ENCODE data around the gene PIP5K1C. TPM values are rescaled to one million over a fixed set of nuclear protein-coding genes. Genes with fewer than 3 reads are reported as not detected.

PIP5K1C gene
- polyA plus RNA-seq, 1 donor (not counting 4 experiments of a cell fraction or from before 2014, with no cell fraction given): 3.6 TPM

DNA sequence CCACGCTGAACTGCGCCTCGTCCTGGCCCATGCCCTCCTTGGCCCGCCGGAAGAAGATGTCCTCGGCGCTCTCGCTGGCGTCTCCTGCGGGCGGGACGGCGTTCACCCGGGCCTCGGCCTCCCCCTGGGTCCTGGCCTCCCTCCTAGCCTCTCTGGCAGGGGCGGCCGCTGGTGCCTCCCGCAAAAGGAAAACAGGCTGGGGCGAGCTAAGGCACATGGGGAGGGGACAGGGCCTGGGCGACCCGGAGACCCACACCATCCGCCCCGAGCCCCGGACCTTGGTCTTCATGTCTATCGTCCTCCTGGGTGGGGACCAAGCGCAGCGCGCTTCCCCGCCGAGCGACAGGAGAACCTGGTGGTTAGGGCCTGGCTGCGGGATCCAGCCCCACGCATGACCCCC lies 87.9 kb downstream of the PIP5K1C start:
- TF ChIP-seq, protein P1, sequence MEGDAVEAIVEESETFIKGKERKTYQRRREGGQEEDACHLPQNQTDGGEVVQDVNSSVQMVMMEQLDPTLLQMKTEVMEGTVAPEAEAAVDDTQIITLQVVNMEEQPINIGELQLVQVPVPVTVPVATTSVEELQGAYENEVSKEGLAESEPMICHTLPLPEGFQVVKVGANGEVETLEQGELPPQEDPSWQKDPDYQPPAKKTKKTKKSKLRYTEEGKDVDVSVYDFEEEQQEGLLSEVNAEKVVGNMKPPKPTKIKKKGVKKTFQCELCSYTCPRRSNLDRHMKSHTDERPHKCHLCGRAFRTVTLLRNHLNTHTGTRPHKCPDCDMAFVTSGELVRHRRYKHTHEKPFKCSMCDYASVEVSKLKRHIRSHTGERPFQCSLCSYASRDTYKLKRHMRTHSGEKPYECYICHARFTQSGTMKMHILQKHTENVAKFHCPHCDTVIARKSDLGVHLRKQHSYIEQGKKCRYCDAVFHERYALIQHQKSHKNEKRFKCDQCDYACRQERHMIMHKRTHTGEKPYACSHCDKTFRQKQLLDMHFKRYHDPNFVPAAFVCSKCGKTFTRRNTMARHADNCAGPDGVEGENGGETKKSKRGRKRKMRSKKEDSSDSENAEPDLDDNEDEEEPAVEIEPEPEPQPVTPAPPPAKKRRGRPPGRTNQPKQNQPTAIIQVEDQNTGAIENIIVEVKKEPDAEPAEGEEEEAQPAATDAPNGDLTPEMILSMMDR (optimal IDR thresholded peaks at IDR 0.05 in 1 of 3, IDR thresholded peaks at IDR 0.05 in 1 of 3, conservative IDR thresholded peaks at IDR 0.05 in 1 of 3; ENCODE audit: extremely low read depth in 1 of 3, insufficient read depth in 2 of 3, low read length in 3 of 3): no peak
- dilution Hi-C loops (cut with MboI; ENCODE audit: extremely low pct_ligation_motif_present, low sequenced_read_pairs): no loop called here
- Histone ChIP-seq H2AFZ (ENCODE audit: control insufficient read depth, low read length) (no peak overlapping the region), H3K9ac (ENCODE audit: control insufficient read depth, extremely low read depth, insufficient read depth, low read length) (no peak overlapping the region), H3K9me1 (ENCODE audit: control insufficient read depth, extremely low read depth, insufficient read depth, low read length) (no peaks in the 10 kb centered on the region), H3K4me2 (ENCODE audit: control insufficient read depth, extremely low read depth, insufficient read depth, low read depth, low read length) (no peak overlapping the region), H4K20me1 (ENCODE audit: control insufficient read depth, extremely low read depth, insufficient read depth, low read length) (no peaks in the 10 kb centered on the region), H3K4me1 (ENCODE audit: control insufficient read depth, extremely low read depth, insufficient read depth, low read length) (no peaks in the 10 kb centered on the region), H3K79me2 (ENCODE audit: control insufficient read depth, insufficient read depth, low read length) (no peaks in the 10 kb centered on the region), H3K9me3 (ENCODE audit: control insufficient read depth, low read depth, low read length) (no peaks in the 10 kb centered on the region), H3K4me3 (ENCODE audit: control insufficient read depth in 2 of 3, extremely low read depth in 1 of 3, insufficient read depth in 2 of 3, low read depth in 1 of 3, low read length in 3 of 3) (no peak overlapping the region), H3K27me3 (ENCODE audit: control insufficient read depth, extremely low read depth, insufficient read depth, low read length) (no peaks in the 10 kb centered on the region), H3K36me3 (ENCODE audit: control insufficient read depth in 2 of 2, extremely low read depth in 1 of 2, insufficient read depth in 2 of 2, low read length in 2 of 2) (peaks cover 7 to 9% of the 10 kb centered on the region in 2 experiments), H3K27ac (ENCODE audit: control insufficient read depth, insufficient read depth, low read length) (no peak overlapping the region)
- DNase-seq (ENCODE audit: low read depth, low spot score) (no peak), FAIRE-seq (no peak)

- Histone ChIP-seq H3K4me1 (ENCODE audit: control insufficient read depth, extremely low read depth, insufficient read depth, low read length) (no peaks in the 10 kb centered on the region), H3K9me3 (ENCODE audit: control insufficient read depth, low read depth, low read length) (no peaks in the 10 kb centered on the region), H2AFZ (ENCODE audit: control insufficient read depth, low read length) (no peak overlapping the region), H3K27ac (ENCODE audit: control insufficient read depth, insufficient read depth, low read length) (no peak overlapping the region), H3K9me1 (ENCODE audit: control insufficient read depth, extremely low read depth, insufficient read depth, low read length) (no peaks in the 10 kb centered on the region), H3K79me2 (ENCODE audit: control insufficient read depth, insufficient read depth, low read length) (no peaks in the 10 kb centered on the region), H3K9ac (ENCODE audit: control insufficient read depth, extremely low read depth, insufficient read depth, low read length) (no peak overlapping the region), H3K36me3 (ENCODE audit: control insufficient read depth in 2 of 2, extremely low read depth in 1 of 2, insufficient read depth in 2 of 2, low read length in 2 of 2) (peaks cover 5 to 9% of the 10 kb centered on the region in 2 experiments), H4K20me1 (ENCODE audit: control insufficient read depth, extremely low read depth, insufficient read depth, low read length) (no peaks in the 10 kb centered on the region), H3K27me3 (ENCODE audit: control insufficient read depth, extremely low read depth, insufficient read depth, low read length) (no peaks in the 10 kb centered on the region), H3K4me2 (ENCODE audit: control insufficient read depth, extremely low read depth, insufficient read depth, low read depth, low read length) (no peak overlapping the region), H3K4me3 (ENCODE audit: control insufficient read depth in 2 of 3, extremely low read depth in 1 of 3, insufficient read depth in 2 of 3, low read depth in 1 of 3, low read length in 3 of 3) (no peak overlapping the region)
- no peak for TF ChIP-seq EZH2 (IDR thresholded peaks at IDR 0.05; ENCODE audit: low read length)
- TF ChIP-seq, protein P1 (optimal IDR thresholded peaks at IDR 0.05 in 1 of 3, IDR thresholded peaks at IDR 0.05 in 1 of 3, conservative IDR thresholded peaks at IDR 0.05 in 1 of 3; ENCODE audit: extremely low read depth in 1 of 3, insufficient read depth in 2 of 3, low read length in 3 of 3): no peak
- dilution Hi-C loops (cut with MboI; ENCODE audit: extremely low pct_ligation_motif_present, low sequenced_read_pairs): no loop called here
- DNase-seq (ENCODE audit: low read depth, low spot score) (no peak), FAIRE-seq (no peak)
Observed at GRCh38 chr19:3611841-3612240, 88.4 kb downstream of the PIP5K1C start.

Data from keratinocyte (primary cell).